Inflammatory macrophage treated with lipopolysaccharide for 1 hour (primary cell): Measurements from ENCODE around the gene KLC1.

Experiments
- DNase-seq, 2 donors: peaks; one replicate each; pipeline ENCODE4 v3.0.0-alpha.2; 2020 to 2022

KLC1 gene

DNA sequence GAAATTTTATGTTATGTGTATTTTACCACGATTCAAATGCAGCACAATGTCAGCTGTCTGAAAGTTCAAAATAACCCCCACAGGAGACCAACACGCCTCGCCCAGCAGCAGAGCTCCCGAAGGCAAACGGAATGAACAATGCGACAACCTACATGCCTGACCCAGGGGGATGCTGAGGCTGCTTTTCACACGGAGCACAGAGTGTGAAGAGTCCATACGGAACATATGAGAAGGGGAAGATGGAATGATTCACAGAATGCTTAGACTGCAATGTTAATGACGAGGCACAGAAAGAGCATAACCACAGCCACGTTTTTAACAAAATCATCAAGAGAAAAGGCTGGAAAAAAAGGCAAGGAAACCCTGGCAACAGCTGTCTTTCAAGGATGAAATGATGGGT lies 109.2 kb downstream of the KLC1 start:
- no peak for DNase-seq

DNA sequence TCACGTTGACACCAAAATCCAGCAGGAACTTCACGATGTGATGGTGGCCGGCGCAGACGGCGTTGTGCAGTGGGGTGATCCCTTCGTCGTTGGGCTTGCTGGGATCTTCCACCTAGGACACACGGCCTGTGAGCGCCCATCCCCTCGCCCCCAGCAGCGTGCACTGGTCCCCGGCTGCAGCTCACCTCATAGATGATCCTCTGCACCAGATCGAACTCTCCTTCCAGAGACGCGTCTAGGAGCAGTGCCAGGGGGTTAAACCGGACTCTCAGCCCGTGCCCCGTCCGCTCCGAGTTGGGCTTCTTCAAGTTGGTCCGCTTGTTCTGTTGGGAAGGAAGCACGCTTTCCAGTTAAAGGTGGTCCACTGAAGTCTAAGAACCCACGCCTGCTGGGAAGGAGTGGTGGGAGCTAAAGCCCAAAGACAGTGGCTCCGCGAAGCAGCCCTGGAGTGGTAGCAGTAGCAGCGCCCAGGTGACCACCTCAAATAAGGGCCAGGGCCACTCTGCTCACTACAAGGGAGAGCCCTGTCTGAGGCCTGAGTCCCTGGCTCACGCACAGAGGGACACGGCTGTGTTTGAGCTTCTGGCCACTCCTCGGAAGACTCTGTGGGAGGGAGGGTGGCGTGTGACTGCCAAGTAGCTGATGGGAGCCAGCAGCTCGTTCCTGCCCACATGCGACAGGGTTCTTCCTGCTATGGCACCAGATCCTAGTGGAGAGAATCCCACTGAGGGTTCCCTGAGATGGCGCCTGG lies 109.9 kb downstream of the KLC1 start:
- no peak for DNase-seq

DNA sequence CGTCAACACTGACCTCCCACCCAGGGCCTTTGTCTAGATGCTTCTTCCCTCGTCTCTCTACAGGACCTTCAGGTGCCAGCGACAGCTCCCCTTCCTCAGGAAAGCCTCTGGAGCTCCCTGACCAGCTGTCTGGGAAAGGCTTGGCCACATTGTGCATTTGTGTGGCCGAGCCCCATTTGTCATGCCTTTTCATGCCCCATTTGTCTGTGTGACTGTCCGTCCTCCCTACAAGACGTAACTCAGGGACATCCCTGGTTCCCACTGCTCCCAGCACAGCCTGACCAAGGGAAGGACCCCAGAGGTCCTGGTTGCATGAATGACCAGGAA lies 110.4 kb downstream of the KLC1 start:
- DNase-seq = no peak

DNA sequence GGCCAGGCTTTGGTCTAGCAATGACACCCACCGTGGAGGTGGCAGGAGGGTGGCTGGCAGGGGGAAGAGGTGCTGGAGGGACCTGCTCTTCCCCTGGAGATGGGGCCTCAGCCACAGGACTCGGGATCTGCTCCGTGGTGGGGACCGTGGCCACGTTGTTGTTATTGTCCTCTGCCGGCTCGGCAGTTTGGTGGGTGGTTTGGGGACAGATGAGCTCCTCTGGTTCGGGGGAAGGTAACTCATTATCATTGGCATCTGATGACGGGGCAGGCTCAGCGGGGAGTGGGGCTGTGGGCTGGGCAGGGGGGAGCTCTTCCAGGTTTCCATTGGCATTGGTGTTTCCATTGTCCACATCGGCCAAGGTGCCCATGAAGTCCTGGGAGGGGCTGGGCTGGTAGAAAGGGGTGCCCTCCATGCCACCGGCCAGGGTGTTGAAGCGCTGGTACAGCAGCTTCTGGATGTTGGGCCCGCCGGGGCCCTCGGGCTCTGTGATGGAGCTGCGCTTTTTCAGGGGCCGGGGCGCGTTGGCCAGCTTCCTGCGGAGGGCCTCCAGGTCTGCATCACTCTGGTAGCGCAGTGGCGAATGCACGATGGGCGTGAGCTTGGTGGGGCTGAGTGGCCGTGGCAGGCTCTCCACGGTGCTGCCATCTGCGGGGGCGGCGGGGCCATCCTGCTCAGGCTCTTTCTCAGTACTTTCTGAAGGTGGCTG lies 110.9 kb downstream of the KLC1 start:
- no peak for DNase-seq

- DNase-seq = peak; percentile 26 to 51
Measured at GRCh38 chr14:103740991-103741689, 112.1 kb downstream of the KLC1 start.

DNA sequence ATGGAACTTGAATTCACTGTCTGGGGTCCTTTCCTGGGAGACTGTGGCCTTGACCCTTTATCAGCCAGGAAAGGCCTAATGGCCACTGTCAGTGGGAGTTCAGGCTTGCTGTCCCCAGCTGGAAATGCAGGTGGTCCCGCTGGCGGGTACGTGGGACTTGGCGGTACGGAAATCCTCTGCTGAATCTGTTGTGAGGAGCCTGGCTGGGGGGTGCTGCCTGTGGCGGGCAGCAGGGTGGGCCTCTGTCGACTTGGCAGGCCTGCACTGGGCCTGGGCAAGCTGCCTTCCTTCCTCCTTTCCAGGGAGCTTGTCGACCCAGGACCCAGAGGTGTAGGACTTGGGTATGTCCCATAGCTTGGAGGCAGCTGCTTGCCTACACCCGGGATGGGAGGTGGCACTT lies 112.9 kb downstream of the KLC1 start:
- no peak for DNase-seq

DNA sequence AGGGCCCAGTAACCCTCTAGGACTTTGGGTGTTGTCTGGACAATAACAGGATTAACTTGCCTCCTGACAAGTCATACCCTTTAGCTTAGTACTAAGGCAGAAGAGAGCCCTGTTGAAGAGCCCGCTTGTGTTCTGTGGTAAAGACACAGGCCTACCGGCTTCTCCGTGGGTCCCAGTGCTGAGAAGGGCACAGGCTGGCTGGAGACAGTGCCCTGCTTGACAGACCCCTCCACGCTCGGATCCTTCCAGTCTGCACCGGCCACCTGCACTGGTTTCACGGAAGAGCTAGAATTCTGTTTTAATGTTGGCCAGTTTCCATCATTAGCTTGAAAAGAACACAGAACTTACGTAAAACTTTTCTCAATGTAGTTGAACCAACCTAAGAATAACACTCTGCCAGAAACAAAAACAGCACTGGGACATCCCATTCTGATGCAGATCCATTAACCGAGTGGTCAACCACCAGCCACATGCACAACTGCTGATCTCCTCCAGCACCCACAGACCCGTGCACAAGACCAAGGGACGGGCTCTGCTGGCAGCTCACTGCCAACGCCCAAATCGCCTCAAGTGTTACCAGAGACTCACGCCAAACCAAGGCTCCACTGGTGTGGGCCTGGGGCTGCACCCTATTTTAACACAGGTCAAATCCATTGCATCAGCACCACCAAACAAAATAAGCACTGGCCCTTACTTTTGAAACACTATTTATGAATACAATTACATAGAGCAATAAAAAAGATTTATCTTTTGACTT lies 113.7 kb downstream of the KLC1 start:
- DNase-seq = no peak

- no peak for DNase-seq
Measured at GRCh38 chr14:103743691-103744090, 114.7 kb downstream of the KLC1 start.

- DNase-seq = no peak
Measured at GRCh38 chr14:103744621-103745395, 115.8 kb downstream of the KLC1 start.

DNA sequence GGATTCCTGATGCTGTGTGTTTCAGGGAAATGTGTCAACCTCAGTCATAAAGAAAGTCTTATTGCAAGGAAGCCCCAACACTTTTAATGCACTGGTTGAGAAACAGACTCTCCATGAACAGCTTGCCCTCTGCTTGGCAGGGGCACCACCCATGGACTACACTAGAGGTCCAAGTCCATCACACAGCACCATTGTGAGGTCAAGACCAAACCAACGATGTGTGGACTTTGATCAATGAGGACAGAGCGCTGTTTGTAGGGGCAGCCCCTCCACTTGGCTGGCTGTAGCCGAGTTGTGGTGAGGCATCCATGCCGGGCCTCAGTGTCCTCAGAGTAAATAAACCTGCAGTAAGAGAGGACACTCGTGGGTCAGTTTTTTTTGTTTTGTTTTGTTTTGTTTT lies 116.4 kb downstream of the KLC1 start:
- DNase-seq = no peak

- DNase-seq = peak; percentile 53 to 87
Measured at GRCh38 chr14:103746701-103747100, 117.7 kb downstream of the KLC1 start.

DNA sequence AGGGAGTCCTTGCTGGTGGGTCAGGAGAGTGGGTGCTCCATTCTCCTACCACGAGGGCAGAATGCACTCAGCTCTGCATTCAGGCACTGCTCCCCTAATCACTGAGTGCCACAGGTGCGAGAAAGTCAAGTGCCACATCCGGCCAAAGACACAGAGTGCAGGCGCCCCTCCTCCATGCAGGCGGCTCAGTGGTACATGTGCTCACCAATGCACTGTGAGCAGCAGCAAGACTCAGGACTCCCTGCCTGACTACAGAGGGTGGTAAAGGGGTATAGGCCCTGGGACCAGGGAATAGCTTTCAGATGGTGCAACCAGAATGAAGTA lies 119.5 kb downstream of the KLC1 start:
- no peak for DNase-seq

DNA sequence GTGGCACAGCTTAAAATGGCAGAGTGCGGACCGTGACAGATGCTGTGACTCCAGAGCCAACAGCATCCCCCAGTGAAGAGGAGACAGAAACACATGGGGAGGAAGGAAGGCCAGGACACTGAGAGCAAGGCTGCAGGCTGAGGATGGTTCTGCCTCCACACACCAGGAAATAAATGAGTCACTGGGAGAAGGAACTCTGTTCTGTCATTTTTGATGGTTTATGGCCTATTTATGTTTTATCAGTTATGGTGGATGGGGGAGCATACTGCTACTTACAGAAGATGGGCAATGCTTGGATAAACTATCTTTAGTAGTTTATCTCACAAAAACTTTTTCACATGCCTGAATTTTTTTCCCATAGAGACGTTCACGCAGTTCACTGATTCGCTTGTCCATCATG lies 120.4 kb downstream of the KLC1 start:
- DNase-seq = no peak

DNA sequence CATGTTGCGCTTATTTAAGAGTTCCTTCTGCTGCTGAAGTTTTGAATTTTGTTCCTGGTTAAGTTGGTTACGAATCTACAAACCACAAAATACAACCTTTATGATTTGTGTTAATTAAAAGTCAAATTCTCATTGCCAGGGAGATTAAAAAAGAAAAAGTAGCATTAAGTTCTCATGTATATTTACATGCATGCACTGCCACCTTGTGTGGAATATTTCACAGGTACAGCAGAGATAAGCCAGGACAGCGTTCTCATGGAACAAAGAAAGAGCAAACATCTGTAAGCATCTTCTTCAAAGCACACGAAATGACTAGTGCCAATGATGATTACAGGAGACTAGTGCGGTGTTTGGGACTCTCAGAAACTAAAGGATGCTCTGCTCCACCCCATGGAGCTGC lies 120.8 kb downstream of the KLC1 start:
- no peak for DNase-seq
